Transverse colon (tissue), 4 donors: ENCODE results near the gene NEK2. TPM values are rescaled to one million over a fixed set of nuclear protein-coding genes. Genes with fewer than 3 reads are reported as not detected.
A peak's percentile ranks its signal among the peaks of the same experiment; 100 is the strongest.
"Not testable (repeated sequence)": the region's sequence is repeated elsewhere in the genome, so short reads cannot be mapped to it uniquely, and the experiment has no call there.

Experiments used
- DNase-seq: peaks from one replicate; pipeline ENCODE4 v3.0.0-alpha.2; 2019
- H3K27ac ChIP-seq, 4 donors: fragments of 200-600 bp; sonication (generic); 2 replicates each; pipeline ENCODE4 v1.5.1; 2016 to 2018; ENCODE audit warnings: inconsistent platforms in 4 of 4
- H3K27me3 ChIP-seq: fragments of 200-600 bp; sonication (generic); 2 replicates; pipeline ENCODE4 v1.5.1; 2017; ENCODE audit warnings: inconsistent platforms
- H3K36me3 ChIP-seq, 4 donors: fragments of 200-600 bp; sonication (generic); 2 replicates each; pipeline ENCODE4 v1.5.1; 2017 to 2019; ENCODE audit warnings: inconsistent platforms in 4 of 4
- H3K4me1 ChIP-seq, 4 donors: fragments of 200-600 bp; sonication (generic); 2 replicates each; pipeline ENCODE4 v1.5.1; 2017 to 2020; ENCODE audit warnings: inconsistent platforms in 4 of 4
- H3K4me3 ChIP-seq, 4 donors: fragments of 200-600 bp; sonication (generic); 1 replicate in 1 of 4; 2 replicates in 3 of 4; pipeline versions ENCODE4 v1.5.1 to v1.6.1; 2017 to 2019; ENCODE audit warnings: inconsistent platforms in 4 of 4
- H3K9me3 ChIP-seq, 2 donors: fragments of 200-600 bp; sonication (generic); 2 replicates each; pipeline ENCODE4 v1.5.1; 2017 to 2019; ENCODE audit warnings: inconsistent platforms in 2 of 2
- EP300 ChIP-seq: sonication (generic); formaldehyde crosslinking; IDR thresholded peaks from one replicate; pipeline ENCODE4 v1.6.1; 2017; ENCODE audit warnings: antibody characterized with exemption, low read depth
- POLR2A ChIP-seq: fragments of 450-650 bp; IDR thresholded peaks from one replicate; pipeline ENCODE4 v1.6.1; 2016; ENCODE audit warnings: antibody characterized with exemption, mild to moderate bottlenecking, moderate library complexity
- POLR2AphosphoS5 ChIP-seq, 3 donors: sonication (generic); formaldehyde crosslinking; IDR thresholded peaks; one replicate each; pipeline ENCODE4 v1.6.1; 2016; ENCODE audit warnings: antibody characterized with exemption in 3 of 3
- WGBS, 2 donors: methylation state at CpG; one replicate each; pipeline ENCODE4 v1.1.5; 2018; ENCODE audit warnings: low coverage in 1 of 2; 5-methylcytosine and 5-hydroxymethylcytosine counted together
- in situ Hi-C, 4 donors: fragments of 200-750 bp; cut with MboI; loops; one replicate each; pipeline versions ENCODE4 v1.15.0 to v1.15.1; 2017; ENCODE audit warnings: low sequenced_read_pairs in 3 of 4, low pct_ligation_motif_present in 1 of 4, low pct_unique_long_range_greater_than_20kb in 1 of 4
- intact Hi-C: fragments of 100-400 bp; cut with DNase I; formaldehyde crosslinking; loops from one replicate; pipeline ENCODE4 v1.15.1; 2023; ENCODE audit warnings: low total_unique reads
- total RNA-seq, 4 donors: library from RNA; depleted of rRNA; stranded (reverse); fragments of >200 nt; gene quantifications; one replicate each; pipeline ENCODE4 v1.1.0, GENCODE V29; 2016
- TF ChIP-seq, protein P1 (sequence below), 5 experiments: fragments of 200-600 bp in 3 of 5; fragments of 450-650 bp in 2 of 5; sonication (generic) in 3 of 5; IDR thresholded peaks; 1 replicate in 2 of 5; 2 replicates in 3 of 5; pipeline ENCODE4 v1.5.1; 2016 to 2017; ENCODE audit warnings: antibody characterized with exemption in 5 of 5, inconsistent platforms in 3 of 5, mild to moderate bottlenecking in 2 of 5, moderate library complexity in 1 of 5

Gene NEK2
- total RNA-seq, 4 donors from 2014 or later = 1.7 to 4.9 (median 2.1) TPM

DNA sequence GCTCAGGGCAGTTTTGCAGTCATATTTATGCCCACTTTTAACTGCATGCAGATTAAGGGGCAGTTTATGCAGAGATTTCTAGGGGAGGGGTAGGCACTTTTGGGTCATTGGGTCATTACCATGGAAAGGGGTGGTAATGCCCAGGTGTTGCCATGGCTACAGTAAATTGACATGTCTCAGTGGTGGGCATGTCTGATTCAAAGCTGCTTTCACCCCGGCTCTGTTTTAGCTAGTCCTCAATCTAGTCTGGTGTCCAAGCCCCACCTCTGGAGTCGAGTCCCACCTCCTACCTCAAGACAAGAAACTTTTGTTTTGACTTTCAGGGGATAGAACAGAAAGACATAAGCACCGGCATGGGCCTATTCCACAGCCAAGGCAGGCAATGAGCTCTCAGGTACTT, 8.9 kb upstream of the NEK2 start:
- H3K4me1 ChIP-seq = peaks cover 0 to 5% (median 2%) of the 10 kb centered on the region in 4 donors
- no peak overlapping the region for H3K4me3 ChIP-seq
- 66 to 100% methylated on average over 1 to 3 of the region's 3 CpGs for WGBS, 2 donors
- H3K27ac ChIP-seq = no peak overlapping the region
- TF ChIP-seq EP300 = no peak
- TF ChIP-seq POLR2AphosphoS5 (IDR thresholded peaks at IDR 0.05) = no peak
- TF ChIP-seq, protein P1, sequence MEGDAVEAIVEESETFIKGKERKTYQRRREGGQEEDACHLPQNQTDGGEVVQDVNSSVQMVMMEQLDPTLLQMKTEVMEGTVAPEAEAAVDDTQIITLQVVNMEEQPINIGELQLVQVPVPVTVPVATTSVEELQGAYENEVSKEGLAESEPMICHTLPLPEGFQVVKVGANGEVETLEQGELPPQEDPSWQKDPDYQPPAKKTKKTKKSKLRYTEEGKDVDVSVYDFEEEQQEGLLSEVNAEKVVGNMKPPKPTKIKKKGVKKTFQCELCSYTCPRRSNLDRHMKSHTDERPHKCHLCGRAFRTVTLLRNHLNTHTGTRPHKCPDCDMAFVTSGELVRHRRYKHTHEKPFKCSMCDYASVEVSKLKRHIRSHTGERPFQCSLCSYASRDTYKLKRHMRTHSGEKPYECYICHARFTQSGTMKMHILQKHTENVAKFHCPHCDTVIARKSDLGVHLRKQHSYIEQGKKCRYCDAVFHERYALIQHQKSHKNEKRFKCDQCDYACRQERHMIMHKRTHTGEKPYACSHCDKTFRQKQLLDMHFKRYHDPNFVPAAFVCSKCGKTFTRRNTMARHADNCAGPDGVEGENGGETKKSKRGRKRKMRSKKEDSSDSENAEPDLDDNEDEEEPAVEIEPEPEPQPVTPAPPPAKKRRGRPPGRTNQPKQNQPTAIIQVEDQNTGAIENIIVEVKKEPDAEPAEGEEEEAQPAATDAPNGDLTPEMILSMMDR (IDR thresholded peaks at IDR 0.05) = no peak
- TF ChIP-seq POLR2A = no peak
- intact Hi-C loops (no loop called here), in situ Hi-C loops (loop anchor here in 2 of 4 donors (25.0 kb wide), 2 partner anchors 753 to 778 kb away; partner anchors contain the start of gene NENF (in 1 of the 2))
- H3K36me3 ChIP-seq = no peaks in the 10 kb centered on the region
- no peak for DNase-seq
- H3K27me3 ChIP-seq = no peaks in the 10 kb centered on the region
- H3K9me3 ChIP-seq = no peaks in the 10 kb centered on the region

DNA sequence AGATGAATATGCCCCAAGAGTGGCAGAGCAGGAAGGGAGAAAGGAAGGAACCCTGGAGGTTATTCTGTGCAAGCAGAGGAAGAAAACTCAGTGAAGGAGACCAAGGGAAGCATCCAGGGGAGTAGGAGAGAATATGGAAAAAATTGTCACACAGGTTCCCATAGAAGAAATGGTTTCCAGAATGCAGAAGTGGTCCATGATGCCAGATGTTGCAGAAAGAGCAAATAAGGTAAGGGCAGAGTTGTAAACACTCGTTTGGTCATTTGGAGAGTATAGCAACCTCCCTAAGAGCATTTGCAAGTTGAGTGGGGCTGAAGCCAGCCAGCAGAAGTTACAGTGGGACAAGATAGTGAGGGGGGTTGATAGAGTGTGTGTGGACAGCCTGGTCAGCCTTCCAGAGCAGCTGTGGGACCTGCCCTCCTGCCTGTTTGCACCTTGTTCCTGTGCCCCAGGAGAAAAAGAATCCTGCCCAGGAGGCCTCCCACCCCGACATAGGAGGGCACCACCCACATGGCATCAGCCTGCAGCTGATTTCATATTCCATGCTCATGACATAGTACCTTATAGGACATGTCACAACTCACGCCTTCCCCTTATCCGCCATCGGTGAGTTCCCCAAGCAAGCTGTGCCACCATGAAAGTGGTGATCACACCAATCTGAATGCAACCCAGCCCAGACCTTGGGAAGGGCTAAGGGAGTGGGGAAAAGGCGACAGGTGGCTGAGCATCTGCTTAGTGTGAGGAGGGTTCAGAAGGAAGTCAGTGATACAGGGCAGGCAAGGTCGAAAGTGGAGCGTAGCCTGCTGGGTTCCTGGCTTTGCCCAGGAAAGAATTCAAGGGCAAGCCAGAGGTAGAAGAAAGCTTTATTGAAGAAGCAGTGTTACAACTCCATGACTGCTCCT, 8.2 kb upstream of the NEK2 start:
- in situ Hi-C loops = loop anchor here in 2 of 4 donors (25.0 kb wide), 2 partner anchors 754 to 779 kb away; partner anchors contain the start of gene NENF (in 1 of the 2)
- Histone ChIP-seq H3K36me3 (no peaks in the 10 kb centered on the region), H3K27me3 (no peaks in the 10 kb centered on the region), H3K27ac (no peak overlapping the region), H3K4me1 (peaks cover 0 to 5% (median 2%) of the 10 kb centered on the region in 4 donors), H3K9me3 (no peaks in the 10 kb centered on the region), H3K4me3 (no peak overlapping the region)
- TF ChIP-seq POLR2AphosphoS5 (IDR thresholded peaks at IDR 0.05) (no peak), POLR2A (no peak), EP300 (no peak)
- TF ChIP-seq, protein P1 (IDR thresholded peaks at IDR 0.05) = no peak
- intact Hi-C loops = no loop called here
- DNase-seq = no peak
- 84 to 86% methylated on average over 5 to 8 of the region's 8 CpGs for WGBS, 2 donors

GRCh38 chr1:211682186-211682585, 6.8 kb upstream of the NEK2 start:
- in situ Hi-C loops = loop anchor here in 2 of 4 donors (25.0 kb wide), 2 partner anchors 755 to 780 kb away; partner anchors contain the start of gene NENF (in 1 of the 2)
- H3K4me1 ChIP-seq, H3K4me3 ChIP-seq, H3K9me3 ChIP-seq, H3K27me3 ChIP-seq, intact Hi-C loops, H3K27ac ChIP-seq, DNase-seq, H3K36me3 ChIP-seq: not testable (repeated sequence)
- 70 to 89% methylated on average over 2 to 5 of the region's 7 CpGs for WGBS, 2 donors

- no peak overlapping the region for H3K27ac ChIP-seq
- TF ChIP-seq POLR2AphosphoS5 (IDR thresholded peaks at IDR 0.05) (no peak), EP300 (no peak), POLR2A (no peak)
- TF ChIP-seq, protein P1 (IDR thresholded peaks at IDR 0.05) = peak; percentile 58 to 90 (median 71)
- no peak overlapping the region for H3K4me3 ChIP-seq
- H3K36me3 ChIP-seq = no peaks in the 10 kb centered on the region
- peak; percentile 69 for DNase-seq
- no peaks in the 10 kb centered on the region for H3K27me3 ChIP-seq
- peaks cover 0 to 9% (median 3%) of the 10 kb centered on the region in 4 donors for H3K4me1 ChIP-seq
- in situ Hi-C loops = loop anchor here in 2 of 4 donors (25.0 kb wide), 2 partner anchors 756 to 781 kb away; partner anchors contain the start of gene NENF (in 1 of the 2)
- intact Hi-C loops = no loop called here
- 2% methylated on average over 9 of the region's 9 CpGs for WGBS, 2 donors
- no peaks in the 10 kb centered on the region for H3K9me3 ChIP-seq
Measured at GRCh38 chr1:211680752-211681327, 5.4 kb upstream of the NEK2 start.
